AG08396 (cell line): ENCODE data around the gene ALG14.
A peak's percentile ranks its signal among the peaks of the same experiment; 100 is the strongest.

Experiments used
- DNase-seq: peaks from one replicate; pipeline ENCODE4 v3.0.0; 2012; ENCODE audit warnings: low spot score, mixed read lengths

The ALG14 gene

GRCh38 chr1:94980582-94981574 is 91.9 kb downstream of the ALG14 start:
- DNase-seq, result no peak

- no peak for DNase-seq
Measured at GRCh38 chr1:94979656-94980581, 92.8 kb downstream of the ALG14 start.

- no peak for DNase-seq
Measured at GRCh38 chr1:94979131-94979530, 93.6 kb downstream of the ALG14 start.

DNA sequence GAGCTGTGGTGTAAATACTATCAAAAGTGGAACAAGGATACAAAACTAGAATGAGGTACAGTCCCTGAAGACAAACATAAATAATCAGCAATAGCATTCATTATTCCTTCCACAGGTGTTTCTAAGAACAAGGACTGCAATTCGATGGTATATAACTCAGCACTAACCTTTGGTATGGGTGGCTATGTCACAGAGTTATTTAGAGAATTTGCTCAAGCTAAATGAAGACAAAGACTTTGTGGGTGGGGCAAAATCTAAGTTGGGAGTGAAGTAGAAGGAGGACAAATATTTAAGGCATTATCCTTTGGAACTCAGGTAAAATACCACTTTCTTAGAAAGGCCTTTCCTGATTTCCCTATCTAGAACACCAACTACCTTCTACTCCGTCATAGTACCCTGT is 94.3 kb downstream of the ALG14 start:
- no peak for DNase-seq

GRCh38 chr1:94976971-94977548 is 95.7 kb downstream of the ALG14 start:
- DNase-seq, result no peak

DNA sequence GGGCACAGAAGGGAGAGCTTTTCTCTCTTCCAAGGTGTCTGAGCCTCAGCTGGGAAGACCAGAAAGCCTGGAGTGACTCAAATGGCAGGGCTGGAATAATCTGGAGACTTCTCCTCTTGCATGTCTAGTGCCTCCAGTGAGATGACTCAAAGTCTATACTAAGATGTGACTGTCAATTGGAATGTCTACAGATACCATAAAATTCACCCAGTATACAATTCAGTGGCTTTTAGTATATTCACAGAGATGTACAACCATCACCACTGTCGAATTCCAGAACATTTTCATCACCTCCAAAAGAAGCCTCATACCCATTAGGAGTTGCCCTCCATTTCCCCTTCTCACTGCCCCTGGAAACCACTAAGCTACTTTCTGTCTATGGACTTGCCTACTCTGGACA is 97.9 kb downstream of the ALG14 start:
- peak; percentile 59 for DNase-seq

DNA sequence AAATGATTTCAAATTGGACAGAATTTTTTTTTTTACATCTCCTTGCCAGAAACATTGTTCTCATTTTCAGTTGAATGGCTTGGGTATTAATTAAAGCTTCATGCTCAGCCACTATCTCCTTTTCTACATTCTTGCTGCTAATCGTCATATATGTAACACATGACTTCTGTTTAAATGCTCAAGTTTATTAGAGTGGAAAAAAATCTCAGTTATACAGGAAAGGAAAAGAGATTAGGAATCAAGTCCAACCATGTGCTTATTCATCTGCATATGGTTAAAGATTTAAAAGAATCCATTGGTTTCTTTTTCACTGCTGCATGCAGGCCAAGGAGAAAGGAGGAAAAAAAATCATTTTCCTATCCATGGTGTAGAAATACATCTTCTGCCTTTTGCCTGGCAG is 98.5 kb downstream of the ALG14 start:
- DNase-seq, result no peak

DNA sequence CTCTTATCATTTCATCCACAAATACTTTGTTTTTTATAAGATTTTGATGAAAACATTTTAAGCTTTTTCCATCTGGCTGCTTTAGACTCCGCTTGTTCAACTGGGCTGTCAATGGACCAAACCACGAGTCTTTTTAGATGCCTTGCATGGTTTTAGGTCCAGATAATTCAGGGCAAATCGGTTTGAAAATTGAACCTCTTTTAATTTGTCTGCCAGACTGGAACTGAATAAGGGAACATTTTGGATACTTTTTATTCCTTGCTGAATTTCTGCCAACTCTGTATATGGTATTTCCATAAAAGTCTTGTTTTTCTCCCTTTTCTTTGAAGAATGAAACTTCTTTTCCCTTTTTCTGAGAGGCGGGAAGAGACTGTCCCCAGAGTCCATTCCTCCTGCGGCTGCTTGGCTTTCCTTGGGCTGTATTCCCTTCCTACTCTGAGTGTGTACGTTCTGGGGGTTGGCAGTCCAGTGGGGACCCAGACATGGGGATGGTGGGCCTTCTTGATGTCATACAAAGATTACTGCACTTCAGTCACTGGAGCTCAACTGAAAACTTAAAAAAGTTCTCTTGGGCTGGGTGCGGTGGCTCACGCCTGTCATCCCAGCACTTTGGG is 99.3 kb downstream of the ALG14 start:
- DNase-seq, result no peak

DNA sequence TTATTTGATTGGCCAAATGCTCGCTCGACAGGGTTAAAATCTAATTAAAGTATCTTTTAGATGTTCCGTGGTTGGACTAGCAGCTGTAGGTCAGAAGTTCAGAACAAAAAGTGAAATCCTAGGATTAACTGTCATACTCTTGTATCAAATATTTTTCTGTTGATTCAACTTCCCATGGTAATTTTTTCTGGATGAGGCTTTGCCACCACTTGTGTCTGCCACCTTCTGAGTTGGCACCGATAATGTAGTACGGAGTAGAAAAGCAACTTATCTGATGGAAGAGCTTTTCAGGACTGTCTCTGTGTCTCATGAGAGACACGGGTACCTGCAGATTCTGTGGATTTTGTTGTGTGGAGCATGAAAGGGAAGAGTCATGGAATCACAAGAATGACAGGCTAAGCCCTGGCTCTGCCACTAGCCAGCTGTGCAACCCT is 101.2 kb downstream of the ALG14 start:
- peak; percentile 42 for DNase-seq

DNA sequence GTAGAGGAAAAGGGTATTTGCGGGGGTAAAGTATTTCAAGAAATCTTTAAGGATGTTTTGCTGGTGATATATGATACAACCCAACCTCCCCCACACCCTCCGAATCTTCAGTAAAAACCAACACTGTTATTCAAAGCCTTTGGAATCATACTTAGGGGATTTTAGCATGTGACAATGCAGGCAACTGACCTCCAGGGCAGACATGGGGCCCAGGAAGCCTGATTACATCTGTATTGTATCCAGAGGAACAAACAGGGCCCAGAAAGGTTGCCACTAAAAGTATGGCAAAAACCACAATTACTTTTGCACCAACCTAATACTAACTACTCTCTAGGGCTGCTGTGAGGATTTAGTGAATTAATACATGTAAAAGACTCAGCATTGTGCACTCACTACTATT is 102.0 kb downstream of the ALG14 start:
- no peak for DNase-seq

DNA sequence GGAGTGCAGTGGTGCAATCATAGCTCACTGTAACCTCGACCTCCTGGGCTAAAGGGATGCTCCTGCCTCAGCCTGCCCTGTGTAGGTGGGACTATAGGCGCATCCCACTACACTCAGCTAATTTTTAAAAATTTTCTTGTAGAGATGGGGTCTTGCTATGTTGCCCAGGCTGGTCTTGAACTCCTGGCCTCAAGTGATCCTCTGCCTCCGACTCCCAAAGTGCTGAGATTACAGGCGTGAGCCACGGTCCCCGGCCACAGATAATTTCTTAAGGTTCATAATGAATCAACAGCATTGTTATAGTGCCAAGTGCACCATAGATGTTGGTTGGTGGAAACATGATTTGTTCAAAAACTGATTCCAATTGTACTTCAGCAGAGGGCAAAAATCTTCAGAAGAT is 103.6 kb downstream of the ALG14 start:
- no peak for DNase-seq

- no peak for DNase-seq
Measured at GRCh38 chr1:94966033-94966432, 106.7 kb downstream of the ALG14 start.

GRCh38 chr1:94963864-94964263 is 108.9 kb downstream of the ALG14 start:
- no peak for DNase-seq

DNA sequence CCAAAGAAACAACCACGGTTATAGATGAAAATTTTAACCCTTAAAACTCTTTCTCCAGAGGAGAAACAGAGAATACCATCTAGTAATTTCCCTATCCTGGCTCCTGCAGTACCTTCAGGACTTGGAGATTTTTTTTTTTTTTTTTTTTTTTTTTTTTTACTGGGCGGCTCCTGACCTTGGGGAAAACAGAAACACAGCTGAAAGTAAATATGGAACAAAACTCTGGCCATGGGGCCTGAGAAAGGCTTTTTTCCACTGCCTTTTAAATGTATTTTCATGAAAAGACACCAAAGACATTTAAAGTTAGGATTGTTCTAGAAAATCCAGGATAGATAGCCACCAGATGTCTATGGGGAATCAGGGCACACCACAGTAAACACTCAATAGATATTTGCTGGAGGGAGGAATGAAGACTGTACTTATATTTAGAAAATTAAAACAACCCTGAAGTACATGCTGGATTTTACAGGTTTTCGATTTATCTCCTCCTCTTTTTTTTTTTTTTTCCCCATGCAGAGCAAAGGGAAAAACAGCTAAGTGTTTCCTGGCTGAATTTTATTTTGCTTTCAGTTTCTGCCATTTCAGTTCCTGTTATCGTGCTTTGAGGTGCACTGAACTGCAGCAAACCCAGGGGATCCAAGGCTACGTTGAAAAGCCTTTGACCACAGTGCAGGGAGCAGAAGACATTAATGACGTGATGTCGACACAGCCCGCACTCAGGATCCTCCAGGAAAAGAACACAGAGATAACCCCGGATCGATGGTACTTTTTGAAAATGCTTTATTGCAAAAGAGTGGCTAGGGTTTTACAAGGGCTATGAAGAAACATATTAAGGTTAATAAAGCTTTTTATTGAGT is 110.1 kb downstream of the ALG14 start:
- DNase-seq, result no peak

GRCh38 chr1:94961988-94962387 is 110.8 kb downstream of the ALG14 start:
- no peak for DNase-seq

DNA sequence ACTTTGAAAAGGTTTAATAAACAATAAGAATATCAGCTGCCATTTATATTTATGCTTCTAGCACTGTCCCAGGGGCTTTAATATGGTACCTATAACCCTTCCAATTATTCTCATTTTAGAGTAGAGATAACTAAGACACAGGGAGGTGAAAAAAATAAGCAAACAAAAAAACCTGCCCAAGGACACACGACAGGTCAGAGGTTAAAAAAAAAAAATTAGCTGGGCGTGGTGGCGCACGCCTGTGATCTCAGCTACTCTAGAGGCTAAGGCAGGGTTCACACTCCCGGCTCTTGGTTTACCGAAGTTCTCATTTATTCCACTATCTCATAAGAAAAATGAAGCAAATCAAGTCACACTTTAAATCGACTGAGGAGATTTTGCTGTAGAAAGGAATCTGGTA is 111.2 kb downstream of the ALG14 start:
- DNase-seq, result no peak

- DNase-seq, result no peak
Measured at GRCh38 chr1:94958081-94958480, 114.7 kb downstream of the ALG14 start.

- DNase-seq, result no peak
Measured at GRCh38 chr1:94955767-94956632, 116.8 kb downstream of the ALG14 start.

DNA sequence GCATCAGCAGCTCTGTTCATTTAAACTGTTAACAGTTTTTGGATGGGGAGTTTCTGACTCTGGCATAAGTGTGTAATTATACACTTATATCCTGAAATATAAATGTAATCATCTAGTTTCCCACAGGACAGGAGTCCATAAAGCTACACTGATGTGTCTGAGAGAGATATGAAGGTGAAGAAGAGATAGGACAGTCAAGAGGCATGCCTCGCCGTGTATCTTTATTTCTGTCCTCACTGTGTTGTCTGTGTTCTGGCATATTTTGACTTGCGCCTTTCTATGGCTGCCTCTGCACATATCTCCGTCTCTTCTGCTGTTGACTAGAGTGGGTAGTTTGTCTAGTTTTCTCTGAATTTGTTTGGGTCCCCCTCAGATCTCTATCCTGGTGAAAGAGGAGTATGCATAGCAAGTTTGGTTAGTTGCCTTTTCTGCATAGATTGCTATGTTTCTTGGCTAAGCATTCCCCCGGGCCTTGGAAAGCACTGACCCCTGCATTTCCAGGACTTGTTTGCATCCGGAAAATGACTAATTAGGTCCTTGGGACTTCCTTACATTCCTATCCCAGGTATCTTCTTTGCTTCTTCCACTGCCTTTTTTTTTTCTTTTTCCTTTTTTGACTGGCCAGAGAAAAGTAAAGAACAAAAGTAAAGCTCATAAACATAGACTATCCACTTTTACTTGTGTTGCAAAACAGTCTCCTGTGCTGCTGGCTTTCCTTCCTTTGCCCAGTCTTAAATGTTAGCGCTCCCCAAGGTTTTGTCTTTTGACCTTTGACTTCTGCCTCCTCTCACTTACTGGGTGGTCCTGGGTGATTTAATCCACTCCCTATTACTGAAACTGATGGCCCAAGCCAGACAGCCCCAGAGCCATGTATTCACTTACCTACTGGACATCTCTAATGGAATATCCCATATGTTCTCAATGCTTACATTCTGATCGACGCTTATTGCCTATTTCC is 118.2 kb downstream of the ALG14 start:
- no peak for DNase-seq
